ENCODE measurements around the gene ZNF354B. TPM values are rescaled to one million over a fixed set of nuclear protein-coding genes. Genes with fewer than 3 reads are reported as not detected.

Gene ZNF354B
- total RNA-seq, 6 donors from 2014 or later, result 11.4 to 27.2 (median 16.3) TPM

DNA sequence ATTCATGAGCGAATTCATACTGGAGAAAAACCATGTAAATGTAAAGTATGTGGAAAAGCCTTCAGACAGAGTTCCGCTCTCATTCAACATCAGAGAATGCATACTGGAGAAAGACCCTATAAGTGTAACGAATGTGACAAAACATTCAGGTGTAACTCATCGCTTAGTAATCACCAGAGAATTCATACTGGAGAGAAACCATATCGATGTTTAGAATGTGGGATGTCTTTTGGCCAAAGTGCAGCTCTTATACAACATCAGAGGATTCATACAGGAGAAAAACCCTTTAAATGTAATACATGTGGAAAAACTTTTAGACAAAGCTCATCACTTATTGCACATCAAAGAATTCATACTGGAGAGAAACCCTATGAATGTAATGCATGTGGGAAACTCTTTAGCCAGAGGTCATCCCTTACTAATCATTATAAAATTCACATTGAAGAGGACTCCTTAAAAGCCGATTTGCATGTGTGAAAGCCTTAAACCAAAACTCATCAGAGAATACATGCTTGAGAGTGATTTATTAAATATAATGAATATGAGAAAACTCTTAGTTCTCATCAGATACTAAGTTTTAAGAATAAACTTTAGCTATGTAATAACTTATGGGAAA is 24.2 kb downstream of the ZNF354B start:
- H3K27me3 ChIP-seq, result no peaks in the 10 kb centered on the region
- no peak overlapping the region for H3K27ac ChIP-seq
- H3K9me3 ChIP-seq, result peaks cover 62 to 94% (median 91%) of the 10 kb centered on the region in 4 donors
- no peak for DNase-seq
- peaks cover 11 to 89% (median 51%) of the 10 kb centered on the region in 4 donors for H3K36me3 ChIP-seq
- WGBS, 2 donors, result 97% methylated on average over 6 of the region's 6 CpGs
- H3K4me3 ChIP-seq, result no peak overlapping the region
- TF ChIP-seq POLR2AphosphoS5 (IDR thresholded peaks at IDR 0.05), result no peak
- TF ChIP-seq, protein P1, sequence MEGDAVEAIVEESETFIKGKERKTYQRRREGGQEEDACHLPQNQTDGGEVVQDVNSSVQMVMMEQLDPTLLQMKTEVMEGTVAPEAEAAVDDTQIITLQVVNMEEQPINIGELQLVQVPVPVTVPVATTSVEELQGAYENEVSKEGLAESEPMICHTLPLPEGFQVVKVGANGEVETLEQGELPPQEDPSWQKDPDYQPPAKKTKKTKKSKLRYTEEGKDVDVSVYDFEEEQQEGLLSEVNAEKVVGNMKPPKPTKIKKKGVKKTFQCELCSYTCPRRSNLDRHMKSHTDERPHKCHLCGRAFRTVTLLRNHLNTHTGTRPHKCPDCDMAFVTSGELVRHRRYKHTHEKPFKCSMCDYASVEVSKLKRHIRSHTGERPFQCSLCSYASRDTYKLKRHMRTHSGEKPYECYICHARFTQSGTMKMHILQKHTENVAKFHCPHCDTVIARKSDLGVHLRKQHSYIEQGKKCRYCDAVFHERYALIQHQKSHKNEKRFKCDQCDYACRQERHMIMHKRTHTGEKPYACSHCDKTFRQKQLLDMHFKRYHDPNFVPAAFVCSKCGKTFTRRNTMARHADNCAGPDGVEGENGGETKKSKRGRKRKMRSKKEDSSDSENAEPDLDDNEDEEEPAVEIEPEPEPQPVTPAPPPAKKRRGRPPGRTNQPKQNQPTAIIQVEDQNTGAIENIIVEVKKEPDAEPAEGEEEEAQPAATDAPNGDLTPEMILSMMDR (IDR thresholded peaks at IDR 0.05), result no peak
- no peak for TF ChIP-seq POLR2A (IDR thresholded peaks at IDR 0.05)
- TF ChIP-seq EP300 (IDR thresholded peaks at IDR 0.05), result no peak
- ATAC-seq (ENCODE audit: low FRiP score in 2 of 2), result no peak
- no peaks in the 10 kb centered on the region for H3K4me1 ChIP-seq

DNA sequence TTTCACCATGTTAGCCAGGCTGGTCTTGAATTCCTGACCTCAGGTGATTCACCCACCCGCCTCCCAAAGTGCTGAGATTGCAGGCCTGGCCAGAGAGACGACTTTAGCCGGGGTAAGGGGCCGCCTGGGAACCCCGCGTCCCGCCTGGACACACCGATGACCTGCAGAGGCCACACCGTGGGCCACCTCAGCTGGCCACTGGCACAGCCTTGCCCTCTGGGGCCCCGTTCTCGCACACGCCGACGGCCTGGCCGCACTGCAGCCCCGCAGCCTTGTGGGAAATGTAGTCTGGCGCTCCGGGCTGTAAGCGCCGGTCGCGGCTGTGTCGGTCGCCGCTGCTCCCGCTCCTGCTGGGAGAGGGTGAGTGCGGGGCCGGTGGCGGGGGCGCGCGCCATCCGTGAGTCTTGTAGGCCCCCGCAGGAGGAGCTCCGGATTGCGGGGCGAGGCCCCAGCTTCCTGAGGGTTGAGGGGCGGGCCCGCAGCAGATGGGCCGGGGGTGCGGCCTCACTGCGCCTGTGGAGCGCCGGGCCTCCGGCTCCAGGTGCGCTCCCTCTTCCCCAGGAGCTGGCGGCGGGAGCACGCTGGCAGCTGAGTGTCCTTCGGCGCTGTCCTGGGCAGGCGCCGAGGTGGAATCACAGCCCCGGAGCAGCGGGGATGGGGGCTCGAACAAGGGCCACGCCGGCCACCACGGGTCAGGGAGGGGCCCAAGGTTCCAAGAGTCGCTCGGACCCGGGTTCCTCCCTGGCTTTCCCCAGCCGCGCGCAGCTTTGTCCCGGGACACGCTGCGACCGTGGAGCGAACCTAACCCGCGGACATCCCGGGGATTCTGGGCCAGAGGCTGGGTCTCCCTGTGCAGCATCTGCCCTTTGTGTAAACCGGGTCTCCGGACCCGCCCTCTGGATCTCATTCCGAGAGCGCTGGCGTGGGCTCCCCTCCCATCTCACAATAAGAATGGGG is 36.1 kb downstream of the ZNF354B start, which contains the start of gene ZFP2:
Gene ZFP2 (plus strand): TSS at position 299 of the 957 bp plus-strand sequence. CDS start 35,401 bp downstream, outside the sequence.
- no peak for TF ChIP-seq POLR2AphosphoS5 (IDR thresholded peaks at IDR 0.05)
- peak in 1 of 4 donors; percentile 8 for TF ChIP-seq POLR2A (IDR thresholded peaks at IDR 0.05)
- TF ChIP-seq, protein P1 (IDR thresholded peaks at IDR 0.05), result no peak
- no peak for TF ChIP-seq EP300 (IDR thresholded peaks at IDR 0.05)
- Histone ChIP-seq H3K27ac (peak within 1 kb of the TSS; percentile 32 to 76 (median 68)), H3K36me3 (no peaks in the 10 kb centered on the region), H3K27me3 (no peaks in the 10 kb centered on the region), H3K4me3 (peak within 1 kb of the TSS; percentile 57 to 89 (median 74)), H3K4me1 (peaks cover 0 to 8% (median 2%) of the 10 kb centered on the region in 4 donors), H3K9me3 (peaks cover 0 to 14% (median 7%) of the 10 kb centered on the region in 4 donors)
- 0 to 2% methylated on average over 12 to 43 of the region's 79 CpGs for WGBS, 2 donors
- DNase-seq (peak; percentile 57 to 91), ATAC-seq (ENCODE audit: low FRiP score in 2 of 2) (peak; percentile 88 to 96)

DNA sequence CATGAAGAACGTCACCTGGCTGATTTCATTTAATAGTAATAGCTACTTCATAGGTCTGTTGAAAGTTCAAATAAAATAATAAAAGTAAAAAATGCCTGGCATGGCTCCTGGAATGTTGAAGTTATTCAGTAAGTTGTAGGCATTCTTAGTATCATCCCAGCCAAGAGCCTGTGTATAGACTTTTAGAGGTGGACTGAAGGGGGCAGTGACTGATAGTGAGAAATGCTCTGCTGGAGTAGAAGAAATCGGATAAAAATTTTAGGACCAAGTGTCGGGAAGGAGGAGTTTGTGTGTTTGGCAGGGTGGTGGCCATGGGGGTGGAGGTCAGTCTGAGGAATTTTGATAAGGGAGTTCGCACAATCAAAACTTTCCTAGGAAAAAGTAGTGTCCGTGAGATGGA is 39.5 kb downstream of the ZNF354B start:
- Histone ChIP-seq H3K27ac (no peak overlapping the region), H3K27me3 (no peaks in the 10 kb centered on the region), H3K36me3 (peaks cover 0 to 4% (median 0%) of the 10 kb centered on the region in 4 donors), H3K4me3 (no peak overlapping the region), H3K4me1 (peaks cover 0 to 8% (median 2%) of the 10 kb centered on the region in 4 donors), H3K9me3 (peaks cover 0 to 33% (median 16%) of the 10 kb centered on the region in 4 donors)
- ATAC-seq (ENCODE audit: low FRiP score in 2 of 2) (no peak), DNase-seq (no peak)
- WGBS, 2 donors, result 82 to 84% methylated on average over 5 of the region's 5 CpGs
- TF ChIP-seq EP300 (IDR thresholded peaks at IDR 0.05), result no peak
- TF ChIP-seq, protein P1 (IDR thresholded peaks at IDR 0.05), result no peak
- TF ChIP-seq POLR2A (IDR thresholded peaks at IDR 0.05), result no peak
- TF ChIP-seq POLR2AphosphoS5 (IDR thresholded peaks at IDR 0.05), result no peak

DNA sequence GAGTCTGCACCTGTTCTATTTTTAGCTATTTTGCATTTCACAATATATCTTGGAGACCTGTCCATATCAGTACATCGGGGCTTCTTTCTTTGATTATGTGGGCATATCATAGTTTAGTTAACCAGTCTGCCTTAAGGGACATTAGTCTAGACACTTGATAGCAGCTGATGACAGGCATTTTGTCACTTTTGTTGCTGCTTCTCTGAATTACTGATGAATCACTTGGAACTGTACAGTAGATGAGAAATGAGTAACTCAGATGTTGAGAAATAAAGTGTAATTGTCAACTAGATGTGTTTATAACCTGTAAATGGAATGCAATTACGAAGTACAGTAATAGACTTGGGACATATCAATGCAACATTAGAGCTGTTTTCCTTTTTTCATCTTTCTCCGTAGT is 43.1 kb downstream of the ZNF354B start:
- no peaks in the 10 kb centered on the region for H3K27me3 ChIP-seq
- H3K4me3 ChIP-seq, result no peak overlapping the region
- peaks cover 0 to 8% (median 0%) of the 10 kb centered on the region in 4 donors for H3K36me3 ChIP-seq
- TF ChIP-seq POLR2AphosphoS5 (IDR thresholded peaks at IDR 0.05), result no peak
- TF ChIP-seq EP300 (IDR thresholded peaks at IDR 0.05), result no peak
- no peak for TF ChIP-seq POLR2A (IDR thresholded peaks at IDR 0.05)
- TF ChIP-seq, protein P1 (IDR thresholded peaks at IDR 0.05), result no peak
- no peak for DNase-seq
- no peak for ATAC-seq (ENCODE audit: low FRiP score in 2 of 2)
- peaks cover 0 to 47% (median 27%) of the 10 kb centered on the region in 4 donors for H3K9me3 ChIP-seq
- WGBS, 2 donors, result 61 to 95% methylated on average over 3 of the region's 3 CpGs
- no peak overlapping the region for H3K27ac ChIP-seq
- no peaks in the 10 kb centered on the region for H3K4me1 ChIP-seq
